HG02798 (cell line): Measurements from ENCODE around the gene TMEM123.
A peak's percentile ranks its signal among the peaks of the same experiment; 100 is the strongest.

Experiments used
- ATAC-seq: cut with Tn5 transposase; IDR thresholded peaks from one replicate; pipeline ENCODE4 v1.9.1; 2021; ENCODE audit warnings: mild to moderate bottlenecking; ENCODE audit not compliant: unreplicated experiment, poor library complexity

Gene TMEM123

DNA sequence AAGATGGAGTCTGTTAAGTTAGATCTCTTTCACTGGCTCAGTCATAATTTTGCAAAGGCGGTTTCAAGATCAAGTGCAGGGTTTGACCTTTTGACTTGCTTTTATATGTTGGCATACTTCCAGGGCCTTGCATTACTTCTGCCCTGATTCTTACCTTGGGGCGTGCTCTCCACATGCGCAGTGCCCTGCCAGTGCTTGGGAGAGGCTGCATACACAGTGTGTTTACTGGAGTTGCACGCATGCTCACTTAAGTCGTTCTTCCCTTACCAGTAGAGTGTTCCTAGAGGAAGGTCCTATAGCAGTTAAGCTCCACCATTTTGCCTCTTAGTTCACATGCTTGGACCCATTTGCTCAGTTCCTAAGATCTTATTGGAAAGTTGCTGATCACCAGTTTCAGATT, 21.0 kb upstream of the TMEM123 start:
- ATAC-seq = no peak

GRCh38 chr11:102472127-102472526, 19.6 kb upstream of the TMEM123 start:
- ATAC-seq = no peak

DNA sequence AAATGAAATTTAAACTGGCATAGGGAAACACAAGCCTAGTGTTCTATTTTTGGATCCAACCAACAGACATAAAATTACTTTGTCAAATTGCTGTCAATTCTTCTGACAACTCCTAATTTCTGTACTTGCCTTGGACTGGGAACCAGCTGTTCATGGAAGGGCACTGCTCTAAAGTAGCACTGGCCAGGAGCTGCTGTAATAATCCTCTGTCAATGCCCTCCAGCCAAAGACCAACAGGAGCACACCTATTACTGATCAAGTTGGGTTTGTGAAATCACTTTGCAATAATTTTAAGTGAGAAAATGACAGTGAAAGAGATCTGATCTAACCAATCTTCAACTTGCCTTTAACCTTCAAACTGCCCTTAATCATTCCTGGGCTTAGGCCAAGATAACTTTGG, 18.9 kb upstream of the TMEM123 start:
- no peak for ATAC-seq

DNA sequence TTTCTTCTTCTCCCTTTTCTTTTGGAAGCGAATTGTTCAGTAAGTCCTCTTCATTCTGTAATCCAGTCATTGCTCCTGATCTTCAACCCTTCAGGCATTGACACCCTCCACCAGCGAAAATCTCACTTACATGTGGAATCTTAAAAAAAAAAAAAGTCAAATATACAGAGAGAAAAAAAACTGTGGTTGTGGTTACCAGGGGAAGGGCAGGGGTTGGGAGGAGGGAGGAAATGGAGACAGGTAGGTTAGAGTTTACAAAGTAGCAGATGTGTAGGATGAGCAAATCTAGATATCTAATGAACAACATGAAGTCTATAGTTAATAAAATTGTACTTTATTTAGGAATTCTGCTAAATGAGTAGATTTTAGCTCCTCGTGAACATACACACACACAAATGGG, 17.7 kb upstream of the TMEM123 start:
- no peak for ATAC-seq

- ATAC-seq = no peak
These were observed 16.7 kb upstream of the TMEM123 start for GRCh38 chr11:102469196-102469821.

GRCh38 chr11:102468616-102469195, 16.1 kb upstream of the TMEM123 start:
- no peak for ATAC-seq

DNA sequence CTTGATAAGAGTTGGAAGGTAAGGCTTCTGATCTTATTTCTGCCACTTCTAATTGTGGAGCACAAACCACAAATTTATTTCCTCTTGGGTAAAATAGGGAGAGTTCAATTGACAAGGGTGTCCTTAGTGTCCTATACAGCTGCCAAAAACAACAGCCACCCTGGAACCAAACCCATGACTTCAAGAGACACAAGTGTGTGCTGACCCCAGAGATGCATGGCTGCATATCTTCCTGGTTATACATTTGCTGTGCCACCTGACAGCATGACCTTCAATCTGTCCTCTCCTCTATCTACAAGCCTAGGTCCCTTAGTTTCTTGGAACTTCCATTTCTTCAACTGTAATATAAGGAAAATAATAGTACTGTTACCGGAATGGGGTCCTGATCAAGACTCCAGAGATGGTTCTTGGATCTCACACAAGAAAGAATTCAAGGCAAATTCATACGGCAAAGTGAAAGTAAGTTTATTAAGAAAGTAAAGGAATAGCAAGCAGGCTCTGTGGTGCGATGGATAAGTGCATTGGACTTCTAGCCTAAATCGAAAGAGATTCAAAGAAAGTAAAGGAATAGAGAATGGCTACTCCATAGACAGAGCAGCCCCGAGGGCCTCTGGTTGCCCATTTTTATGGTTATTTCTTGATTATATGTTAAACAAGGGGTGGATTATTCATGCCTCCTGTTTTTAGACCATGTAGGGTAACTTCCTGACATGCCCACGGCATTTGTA, 15.5 kb upstream of the TMEM123 start:
- ATAC-seq = no peak

GRCh38 chr11:102467080-102467708, 14.6 kb upstream of the TMEM123 start:
- ATAC-seq = no peak

GRCh38 chr11:102465696-102466095, 13.1 kb upstream of the TMEM123 start:
- no peak for ATAC-seq

DNA sequence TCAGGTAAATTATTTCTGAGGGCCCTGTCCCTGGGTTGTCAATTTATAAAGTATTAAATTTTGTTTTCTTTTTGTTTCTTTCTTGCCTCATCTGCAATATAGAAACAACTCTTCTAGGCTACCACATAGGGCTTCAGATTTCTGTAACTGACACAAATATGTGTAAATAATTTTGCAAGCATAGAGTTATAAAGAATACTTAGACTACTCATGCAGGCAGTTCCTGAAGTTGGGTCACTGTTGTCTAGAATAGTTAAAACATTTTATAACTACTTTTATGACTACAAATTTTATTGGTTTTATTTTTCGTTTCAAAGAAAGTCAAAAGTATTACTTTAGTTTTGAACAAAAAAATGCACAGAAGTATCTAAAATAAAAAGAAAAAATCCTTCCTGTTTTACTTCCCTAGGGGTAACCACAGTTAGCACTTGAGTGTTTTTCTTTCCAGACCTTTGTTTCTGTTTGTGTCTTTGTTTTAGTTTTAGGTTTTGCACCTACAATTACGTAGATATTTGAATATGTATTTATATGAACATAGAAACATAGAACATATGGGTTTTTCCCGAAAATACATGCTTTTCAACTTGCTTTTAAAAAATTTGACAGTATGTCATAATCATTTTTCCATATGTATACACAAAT, 12.4 kb upstream of the TMEM123 start:
- peak; percentile 46 for ATAC-seq

GRCh38 chr11:102464037-102464436, 11.5 kb upstream of the TMEM123 start:
- ATAC-seq = no peak

DNA sequence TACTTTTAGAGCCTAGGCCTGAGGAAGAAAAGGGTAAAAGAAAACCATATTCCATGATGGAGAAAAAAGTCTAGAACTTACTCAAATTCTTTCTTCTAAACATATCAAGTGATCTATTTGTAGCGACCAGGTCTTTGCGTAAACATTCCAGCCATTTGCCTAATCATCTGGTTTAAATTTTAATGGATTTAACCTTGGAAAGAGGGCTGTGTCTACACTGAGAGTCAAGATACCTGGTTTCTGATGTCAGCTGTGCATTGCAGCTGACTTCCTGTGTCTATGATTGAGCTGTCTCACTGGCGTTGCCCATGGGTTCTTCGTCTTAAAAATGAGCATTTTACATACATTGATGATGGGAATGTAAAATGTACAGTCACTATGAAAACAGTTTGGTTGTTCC, 10.0 kb upstream of the TMEM123 start:
- no peak for ATAC-seq

DNA sequence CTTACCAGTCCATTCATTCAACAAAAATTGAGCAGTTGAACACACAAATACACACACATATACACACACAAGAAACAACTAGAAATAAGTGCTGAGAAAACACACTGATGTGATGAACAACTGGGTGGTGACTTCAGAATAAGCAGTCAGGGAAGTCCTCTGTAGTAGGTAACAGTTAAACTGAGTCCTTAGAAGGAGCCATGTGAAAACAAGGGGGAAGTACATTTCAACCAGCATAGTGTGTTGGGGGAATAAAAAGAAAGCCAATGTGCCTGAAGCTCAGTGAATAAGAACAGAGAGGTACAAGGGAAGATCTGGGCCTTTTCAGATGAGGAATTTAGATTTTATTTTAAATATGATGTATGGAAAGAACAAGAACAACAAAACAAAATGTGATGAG, 6.8 kb upstream of the TMEM123 start:
- ATAC-seq = no peak

GRCh38 chr11:102458548-102458947, 6.0 kb upstream of the TMEM123 start:
- ATAC-seq = no peak

DNA sequence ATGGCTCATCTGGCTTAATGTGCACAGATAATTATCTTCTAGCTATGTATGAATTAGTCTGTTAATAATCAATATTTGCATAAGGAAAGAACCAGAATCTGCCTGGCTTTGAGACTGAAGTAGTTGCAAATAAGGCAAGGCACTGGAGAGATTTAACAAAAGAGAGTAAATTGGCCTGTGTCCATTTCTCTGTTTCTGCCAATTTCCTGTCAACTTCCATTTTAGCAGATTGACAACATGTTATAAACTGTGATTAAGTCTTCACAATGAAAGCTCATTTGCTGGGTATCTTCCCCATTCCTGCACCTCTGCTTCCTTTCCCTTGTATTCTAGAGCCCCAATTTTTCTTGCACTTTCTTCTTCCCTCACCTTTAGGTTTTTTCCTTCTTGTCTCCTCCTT, 5.3 kb upstream of the TMEM123 start:
- ATAC-seq = no peak

- ATAC-seq = no peak
These were observed 4.6 kb upstream of the TMEM123 start for GRCh38 chr11:102457056-102457677.

DNA sequence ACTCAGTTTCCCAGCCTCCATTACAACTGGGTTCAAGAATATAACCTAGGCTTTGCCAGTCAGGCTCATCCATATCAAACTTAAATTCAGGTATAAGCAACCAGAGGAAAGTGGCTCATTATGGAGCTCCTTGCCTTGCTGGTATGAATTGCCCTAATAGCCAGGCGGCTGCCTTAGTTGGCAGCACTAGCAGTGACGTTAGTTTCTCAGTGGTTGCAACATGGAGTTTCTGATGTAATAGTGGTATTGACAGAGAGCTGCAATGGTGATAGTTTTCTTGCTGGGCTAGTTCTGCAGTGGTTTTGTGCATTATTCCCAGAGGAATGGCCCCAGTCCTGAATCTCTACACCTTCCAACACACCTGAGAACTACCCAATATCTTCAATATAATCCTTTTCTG, 3.8 kb upstream of the TMEM123 start:
- ATAC-seq = no peak

DNA sequence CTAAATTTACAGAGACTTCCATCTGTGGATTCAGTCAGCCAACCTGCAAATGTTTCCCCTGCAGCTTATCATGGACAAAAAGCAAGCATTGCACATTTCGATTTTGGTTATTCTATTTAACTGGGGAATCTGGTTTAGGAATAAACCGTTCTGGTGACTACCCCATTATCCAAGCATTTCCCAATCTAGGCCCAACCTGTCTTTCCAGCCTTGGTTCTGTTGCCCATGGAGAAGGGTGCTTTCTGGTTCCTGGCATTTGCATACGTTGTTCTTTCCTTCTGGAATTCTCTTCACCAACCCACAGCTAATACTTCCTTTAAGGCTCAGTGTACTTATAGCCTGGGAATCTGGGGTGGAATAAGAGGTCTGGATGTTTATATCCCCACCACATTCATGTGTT, 1.4 kb upstream of the TMEM123 start:
- ATAC-seq = no peak

DNA sequence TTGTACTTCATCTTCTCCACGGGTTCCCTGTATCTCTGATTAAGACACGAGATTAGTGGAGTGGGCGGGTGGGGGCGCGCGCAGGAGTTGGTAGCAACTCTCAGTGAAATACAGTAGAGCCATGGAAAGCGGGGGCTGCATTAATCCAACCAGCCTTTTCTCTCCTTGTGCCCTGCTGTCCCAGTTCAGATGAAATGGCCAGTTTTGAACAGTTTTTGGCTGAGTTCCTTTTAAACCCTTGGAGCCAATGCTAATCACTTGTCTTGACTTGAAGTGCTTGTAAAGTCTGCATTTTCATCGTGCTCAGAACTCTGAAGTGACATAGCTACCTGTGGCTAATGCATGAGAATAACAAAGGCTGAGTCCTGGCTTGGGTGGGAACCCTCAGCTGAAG, 734 bp upstream of the TMEM123 start:
- no peak for ATAC-seq

GRCh38 chr11:102451681-102452460, 694 bp downstream of the TMEM123 start:
- ATAC-seq = peak; percentile 75
